ENCODE measurements around the gene CTSH.

CTSH gene

DNA sequence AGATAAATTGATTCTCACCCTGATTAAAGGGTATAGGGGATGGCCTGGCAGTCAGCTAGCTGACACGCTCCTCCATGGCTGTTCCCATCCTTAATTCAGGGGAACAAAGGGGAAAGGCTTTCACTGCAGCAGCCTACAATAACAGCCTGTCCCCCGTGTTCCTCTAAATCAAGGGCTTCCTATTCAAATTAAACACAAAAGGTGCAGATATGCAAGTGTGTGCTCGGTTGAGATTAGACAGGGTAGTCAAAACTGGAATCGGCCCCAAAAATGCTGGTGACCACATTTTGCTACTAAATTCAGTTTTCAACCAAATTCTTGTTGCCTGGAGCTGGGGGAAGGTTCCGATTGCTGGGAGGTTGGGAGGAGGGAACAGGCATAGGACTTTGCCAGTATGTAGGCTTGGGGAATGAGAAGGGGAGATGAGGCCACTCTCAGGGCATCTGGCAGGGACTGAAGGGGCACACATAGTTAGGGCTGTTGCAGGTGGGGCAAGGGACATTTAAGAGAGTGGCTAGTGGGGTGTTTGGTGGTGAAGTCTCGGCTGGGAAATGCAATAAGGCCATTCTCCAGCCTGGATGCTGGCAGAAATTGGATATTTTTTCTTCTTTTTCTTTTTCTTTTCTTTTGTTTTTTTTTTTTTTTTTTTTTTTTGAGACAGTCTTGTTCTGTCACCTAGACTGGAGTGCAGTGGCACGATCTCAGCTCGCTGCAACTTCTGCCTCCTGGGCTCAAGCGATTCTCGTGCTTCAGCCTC, 32.9 kb upstream of the CTSH start:
- DNase-seq: no peak

DNA sequence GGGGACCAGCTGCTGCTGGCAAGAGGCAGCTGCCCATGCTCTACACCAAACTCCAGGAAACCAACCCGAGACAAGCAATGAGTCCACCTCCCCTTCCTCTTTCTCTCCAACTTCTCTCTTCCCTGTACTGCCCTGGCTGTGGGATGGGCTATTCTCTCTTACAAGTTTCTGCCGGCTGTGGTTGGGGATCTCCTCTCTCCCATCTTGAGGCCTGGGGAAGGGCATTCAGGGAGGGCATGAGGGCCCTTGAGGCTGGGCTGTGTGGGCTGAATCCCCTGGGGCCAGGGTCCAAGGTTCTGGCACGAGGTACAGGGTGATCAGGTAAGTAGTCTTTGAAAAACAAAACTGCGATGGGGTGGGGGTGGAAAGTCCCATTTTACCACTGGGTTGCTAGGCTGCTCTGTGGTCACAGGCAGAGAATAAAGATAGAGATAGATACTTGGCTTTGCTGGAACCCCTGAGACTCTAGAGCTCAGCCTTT, 32.3 kb upstream of the CTSH start:
- DNase-seq: no peak

DNA sequence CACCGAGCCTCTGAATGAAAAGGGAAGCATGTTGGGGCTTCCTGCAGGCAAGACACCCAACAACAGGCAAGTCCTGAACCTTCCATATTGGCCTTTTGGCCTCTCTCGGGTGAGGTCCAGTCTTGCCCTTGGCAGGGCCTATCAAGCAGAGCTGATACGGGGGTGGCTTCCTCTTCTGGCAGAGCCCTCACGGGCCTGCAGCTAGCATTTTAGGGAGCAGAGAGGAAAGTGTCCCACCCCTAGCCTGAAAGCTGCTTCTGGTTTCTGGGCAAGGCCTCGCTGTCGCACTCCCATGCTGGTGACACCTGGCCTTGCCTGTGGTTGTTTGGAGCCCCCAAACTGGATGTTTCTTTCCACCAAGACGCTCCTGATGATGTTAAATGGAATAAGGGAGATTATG, 31.8 kb upstream of the CTSH start:
- no peak for DNase-seq

DNA sequence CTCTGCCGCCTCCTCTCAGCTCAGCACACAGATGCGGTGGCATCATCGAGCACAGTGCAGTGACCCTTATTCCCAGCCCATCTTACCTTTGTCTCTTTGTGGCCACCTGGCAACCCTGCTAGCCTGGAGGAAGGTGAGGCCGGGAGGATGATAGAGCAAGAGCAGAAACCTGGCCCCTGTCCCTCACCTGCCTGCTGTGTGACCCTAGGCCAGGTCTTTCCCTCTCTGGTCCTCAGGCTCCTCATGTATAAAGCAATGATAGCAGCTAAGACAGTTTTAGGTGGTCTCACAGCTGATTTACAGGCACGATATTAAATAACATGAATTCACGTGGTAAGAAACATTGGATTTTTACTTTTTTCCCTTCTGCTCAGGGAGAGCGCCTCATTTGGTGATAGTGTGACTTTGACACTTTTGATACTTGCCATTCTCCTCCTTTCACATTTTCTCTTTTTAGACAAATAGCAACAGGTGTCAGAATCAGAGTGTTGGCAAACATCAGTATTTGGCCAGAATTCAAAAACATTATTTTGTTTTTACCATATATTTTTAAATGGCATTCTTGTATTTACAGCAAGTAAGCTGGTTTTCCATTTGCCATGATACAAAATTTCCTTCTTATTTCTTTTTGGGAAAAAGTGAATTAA, 29.5 kb upstream of the CTSH start:
- DNase-seq: no peak

DNA sequence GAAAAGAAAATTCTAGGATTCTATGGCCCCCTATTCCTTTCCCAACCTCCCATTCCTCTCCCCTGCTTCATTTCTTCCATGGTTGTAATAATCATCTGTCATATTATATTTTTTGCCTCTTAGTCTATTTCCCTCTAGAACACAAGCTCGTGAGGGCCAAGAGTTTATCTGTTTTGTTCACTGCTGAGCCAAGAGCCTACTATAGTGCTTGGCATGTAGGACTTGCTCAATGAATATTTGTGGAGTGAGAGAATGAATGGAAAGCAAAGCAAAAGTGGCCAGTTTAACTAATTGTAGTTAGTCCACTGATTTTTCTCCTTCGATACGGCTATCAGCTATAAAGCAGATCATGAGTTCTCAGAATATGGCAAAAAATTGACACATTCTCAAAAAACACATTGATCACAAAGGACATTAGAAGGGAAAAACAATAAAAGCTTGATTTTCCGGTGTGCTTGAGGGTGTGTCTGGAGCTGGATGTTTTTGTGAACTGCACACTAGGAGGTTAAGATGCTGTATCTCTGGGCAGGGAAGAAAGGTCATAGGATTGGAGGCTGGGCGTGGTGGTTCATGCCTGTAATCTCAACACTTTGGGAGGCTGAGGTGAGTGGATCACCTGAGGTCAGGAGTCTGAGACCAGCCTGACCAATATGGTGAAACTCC, 25.0 kb upstream of the CTSH start:
- DNase-seq: no peak

DNA sequence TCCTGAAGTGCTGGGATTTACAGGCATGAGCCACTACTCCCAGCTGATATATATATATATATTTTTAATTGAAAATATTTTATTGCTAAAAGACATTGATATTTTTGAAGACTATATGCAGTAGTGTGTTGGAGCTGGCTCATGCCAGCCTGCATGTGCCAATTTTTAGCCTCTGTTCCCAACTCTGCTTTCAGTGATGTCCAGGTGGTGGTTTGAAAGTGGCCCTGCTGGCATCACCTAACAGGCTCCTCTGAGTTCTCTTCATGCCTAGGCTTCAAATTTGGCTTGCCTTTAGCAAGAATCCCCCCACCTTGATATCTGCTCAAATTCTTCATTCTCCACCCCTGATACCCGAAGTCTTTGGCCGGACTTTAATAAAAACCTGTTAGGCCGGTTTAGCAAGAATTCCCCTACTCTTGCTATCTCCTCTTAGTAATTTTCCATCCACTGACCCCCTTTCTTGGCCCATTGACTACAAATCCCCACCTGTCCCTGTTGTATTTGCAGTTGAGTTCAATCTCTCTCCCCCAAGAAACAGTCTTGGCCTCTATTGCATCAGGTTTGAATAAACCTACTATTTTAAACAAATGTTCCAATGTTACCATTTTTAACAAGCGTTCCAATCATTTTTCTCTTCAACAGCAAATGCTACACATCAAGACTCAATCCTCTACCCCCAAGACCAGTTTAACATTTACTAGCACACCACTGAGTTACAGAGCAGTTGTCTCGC, 23.9 kb upstream of the CTSH start:
- DNase-seq: no peak

DNA sequence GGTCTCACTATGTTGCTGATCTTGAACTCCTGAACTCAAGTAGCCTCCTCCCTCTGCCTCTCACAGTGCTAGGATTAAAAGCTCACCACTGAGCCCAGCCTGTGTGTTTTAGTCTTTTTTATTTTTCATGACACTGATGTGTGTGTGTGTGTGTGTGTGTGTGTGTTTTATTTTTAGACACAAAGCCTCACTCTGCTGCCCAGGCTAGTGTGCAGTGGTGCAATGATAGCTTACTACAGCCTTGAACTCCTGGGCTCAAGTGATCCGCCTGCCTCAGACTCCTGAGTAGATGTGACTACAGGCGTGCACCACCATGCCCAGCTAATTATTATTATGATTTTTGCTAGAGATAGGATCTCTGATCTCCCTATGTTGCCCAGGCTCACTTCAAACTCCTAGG, 23.3 kb upstream of the CTSH start:
- DNase-seq: no peak

DNA sequence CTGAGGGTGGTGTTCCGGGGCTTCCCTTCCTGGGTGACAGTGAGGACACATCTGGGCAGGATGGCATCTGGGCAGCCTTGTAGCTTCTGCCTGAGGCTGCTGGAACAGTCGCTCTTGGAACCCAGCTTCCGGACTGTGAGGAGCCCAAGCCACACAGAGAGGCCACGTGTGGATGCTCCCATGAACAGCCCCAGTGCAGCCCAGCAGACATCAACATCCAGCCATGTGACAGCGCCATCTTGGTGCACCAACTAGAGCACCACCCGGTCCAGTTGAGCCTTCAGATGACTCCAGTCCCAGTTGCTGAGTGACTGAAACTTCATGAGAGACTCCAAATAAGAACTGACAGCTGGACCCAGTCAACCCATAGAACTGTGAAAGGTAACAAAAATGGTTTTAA, 15.5 kb upstream of the CTSH start:
- DNase-seq: no peak

DNA sequence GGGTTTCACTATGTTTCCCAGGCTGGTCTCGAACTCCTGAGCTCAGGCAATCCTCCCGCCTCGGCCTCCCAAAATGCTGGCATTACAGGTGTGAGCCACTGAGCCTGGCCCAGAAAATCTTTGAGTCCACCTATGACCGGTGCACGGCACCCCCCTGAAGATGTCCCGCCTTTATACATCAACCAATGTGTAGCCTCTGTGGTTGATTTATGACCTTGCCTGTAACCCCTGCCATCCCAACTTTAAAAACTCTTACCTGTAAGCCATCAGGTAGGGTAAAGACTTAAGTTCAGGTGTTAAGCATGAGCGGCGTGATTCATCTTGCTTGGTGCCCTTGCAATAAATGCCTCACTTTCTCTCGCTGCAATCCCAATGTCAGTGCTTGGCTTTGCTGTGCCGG, 14.5 kb upstream of the CTSH start:
- no peak for DNase-seq

DNA sequence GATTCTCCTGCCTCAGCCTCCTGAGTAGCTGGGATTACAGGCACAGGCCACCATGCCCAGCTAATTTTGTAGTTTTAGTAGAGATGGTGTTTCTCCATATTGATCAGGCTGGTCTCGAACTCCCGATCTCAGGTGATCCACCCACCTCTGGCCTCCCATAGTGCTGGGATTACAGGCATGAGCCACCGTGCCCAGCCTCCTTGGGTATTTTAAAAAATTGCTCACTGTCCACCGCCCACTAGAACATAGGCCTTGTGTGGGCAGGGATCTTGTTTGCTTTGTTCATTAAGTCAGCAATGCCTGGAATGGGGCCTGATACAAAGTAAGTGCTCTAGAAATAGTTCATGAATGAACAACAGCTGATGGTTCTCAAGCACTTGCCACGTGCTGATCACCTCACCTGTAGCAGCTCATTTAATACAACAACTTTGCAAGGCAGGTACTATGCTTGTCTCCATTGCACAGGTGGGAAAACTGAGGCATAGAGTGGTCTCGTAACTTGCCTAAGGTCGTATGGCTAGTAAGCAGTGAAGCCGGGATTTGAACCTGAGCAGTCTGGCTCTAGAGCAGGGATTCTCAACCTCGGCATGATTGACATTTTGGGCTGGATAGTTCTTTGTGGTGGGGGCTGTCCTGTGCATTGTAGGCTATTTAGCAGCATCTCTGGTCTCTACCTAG, 12.7 kb upstream of the CTSH start:
- no peak for DNase-seq

DNA sequence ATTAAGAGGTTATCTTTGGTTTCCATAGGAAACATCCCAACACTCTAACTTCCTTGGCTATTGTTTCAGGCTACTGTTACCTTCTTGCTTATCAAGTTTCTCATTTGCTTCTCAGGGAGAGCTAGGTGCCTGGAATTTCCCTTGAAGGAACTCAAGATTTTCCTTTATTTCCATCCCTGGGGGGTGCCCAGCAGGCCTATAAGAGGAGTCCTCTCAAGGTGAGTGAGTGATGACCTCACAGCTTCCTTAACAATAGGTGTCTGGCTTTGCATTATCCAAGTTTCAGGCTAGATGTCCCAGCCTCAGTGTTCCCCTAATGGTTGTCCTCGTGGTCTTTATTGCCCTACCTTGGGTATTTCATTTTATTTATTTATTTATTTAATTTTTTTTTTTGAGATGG, 12.1 kb upstream of the CTSH start:
- DNase-seq: no peak

DNA sequence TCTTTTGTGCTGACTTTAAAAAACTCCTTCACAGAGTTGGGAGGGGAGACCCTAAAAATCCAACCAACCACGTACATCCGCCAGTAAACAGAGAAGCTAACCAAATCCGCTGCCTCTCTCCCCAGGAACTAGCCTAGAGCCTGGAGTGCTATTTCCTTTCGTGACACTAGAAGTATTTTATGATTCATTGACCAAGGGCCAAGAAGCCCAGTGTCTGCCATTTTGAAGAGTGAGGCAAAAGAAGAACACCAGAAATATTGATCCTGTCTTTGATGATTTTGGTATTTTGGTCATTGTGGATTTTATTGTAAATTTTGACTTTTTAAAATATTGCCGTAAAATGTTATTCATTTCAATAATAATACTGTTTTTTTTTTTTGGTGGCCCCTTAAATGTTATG, 10.5 kb upstream of the CTSH start:
- DNase-seq: no peak

DNA sequence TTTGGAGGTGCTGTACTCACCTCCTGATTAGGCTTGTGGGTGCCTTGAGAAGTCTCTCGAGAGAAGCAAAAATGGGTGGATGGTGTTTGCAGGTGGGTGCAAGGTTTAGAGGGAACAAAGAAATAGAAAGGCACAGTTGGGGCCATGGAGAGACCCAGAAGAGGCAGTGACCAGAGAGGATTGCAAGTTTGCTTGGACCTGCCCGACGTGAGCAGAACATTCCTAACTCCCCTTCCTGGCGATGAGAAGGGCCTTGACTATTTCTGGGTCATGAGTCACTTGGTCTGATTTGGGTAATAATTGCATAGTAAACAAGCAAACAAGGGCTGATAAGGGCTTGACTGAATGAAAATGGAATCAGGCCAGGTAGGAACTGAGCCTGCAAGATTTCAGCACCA, 7.0 kb upstream of the CTSH start:
- no peak for DNase-seq

DNA sequence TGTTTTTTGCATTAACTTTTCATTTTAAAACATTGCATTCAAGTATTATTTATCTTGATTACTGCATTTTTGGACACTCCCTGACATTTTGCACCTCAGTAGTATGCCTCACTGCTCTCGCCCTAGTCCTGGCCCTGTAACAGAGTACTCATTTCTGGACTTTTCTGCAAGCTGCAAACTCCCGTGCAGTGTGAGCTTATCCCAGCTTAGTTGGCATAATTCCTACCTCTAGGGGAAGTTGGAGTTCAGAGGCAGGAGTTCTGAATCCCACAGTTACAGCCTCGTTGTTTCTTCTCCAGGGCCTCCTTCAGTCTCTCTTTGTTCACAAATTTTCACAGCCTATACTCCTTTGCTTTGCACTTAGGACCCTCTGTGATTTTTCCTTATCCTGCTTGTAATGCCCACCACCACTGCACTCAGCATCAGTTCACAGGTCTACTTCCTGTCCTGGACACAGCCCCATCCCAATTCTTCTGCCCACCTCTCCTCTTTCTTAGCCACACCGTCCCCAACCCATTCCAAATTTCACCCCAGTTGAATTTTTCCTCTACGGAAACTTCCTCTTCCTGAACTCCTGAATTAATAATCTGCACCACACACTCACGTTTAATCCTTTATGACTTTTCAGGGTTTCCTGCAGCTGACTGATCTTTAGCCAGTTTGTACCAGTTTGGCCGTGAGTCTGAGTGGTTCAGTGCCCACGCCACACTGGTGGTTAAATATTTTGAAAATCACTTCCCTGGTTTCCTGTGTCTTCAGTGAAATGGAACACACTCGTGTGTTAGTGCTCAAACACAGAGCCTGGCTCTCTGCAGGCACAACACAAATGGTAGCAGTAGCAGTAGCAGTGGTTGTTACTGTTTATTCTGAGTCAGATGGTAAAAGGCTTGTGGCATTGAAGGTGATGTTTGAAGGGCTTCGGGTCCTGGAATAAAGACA, 6.3 kb upstream of the CTSH start:
- no peak for DNase-seq

DNA sequence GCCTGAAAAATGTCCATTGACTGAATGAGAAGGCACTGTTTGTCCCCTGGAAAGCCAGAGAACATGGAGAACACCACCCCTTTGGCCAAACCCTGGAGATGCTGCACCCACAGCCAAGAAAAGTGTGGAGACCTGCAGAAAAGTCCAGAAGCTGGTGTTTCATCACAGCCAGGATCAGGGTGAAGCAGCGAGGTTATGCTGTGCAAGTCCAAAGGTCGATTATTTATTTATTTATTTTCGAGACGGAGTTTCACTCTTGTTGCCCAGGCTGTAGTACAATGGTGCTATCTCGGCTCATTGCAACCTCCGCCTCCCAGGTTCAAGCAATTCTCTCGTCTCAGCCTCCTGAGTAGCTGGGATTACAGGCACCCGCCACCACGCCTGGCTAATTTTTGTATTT, 5.5 kb upstream of the CTSH start:
- DNase-seq: no peak

DNA sequence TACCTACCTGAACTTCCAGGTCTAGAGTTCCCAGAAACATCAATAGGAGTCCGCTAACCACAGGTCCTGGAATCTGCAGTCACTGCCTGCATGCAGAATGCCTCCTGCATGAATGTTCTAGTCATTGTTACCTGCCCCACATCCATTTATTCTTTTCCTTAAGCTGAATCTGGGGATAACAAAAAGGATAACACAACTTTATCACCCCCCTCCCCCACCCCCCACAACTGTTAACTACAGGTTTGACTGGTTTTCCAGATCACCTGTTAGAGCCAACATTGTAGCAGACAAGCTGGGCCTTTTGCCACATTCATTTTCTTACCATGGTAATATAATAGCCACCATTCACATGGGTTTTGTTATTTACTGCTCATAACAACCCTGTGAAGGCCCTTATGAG, 4.6 kb upstream of the CTSH start:
- DNase-seq: no peak

DNA sequence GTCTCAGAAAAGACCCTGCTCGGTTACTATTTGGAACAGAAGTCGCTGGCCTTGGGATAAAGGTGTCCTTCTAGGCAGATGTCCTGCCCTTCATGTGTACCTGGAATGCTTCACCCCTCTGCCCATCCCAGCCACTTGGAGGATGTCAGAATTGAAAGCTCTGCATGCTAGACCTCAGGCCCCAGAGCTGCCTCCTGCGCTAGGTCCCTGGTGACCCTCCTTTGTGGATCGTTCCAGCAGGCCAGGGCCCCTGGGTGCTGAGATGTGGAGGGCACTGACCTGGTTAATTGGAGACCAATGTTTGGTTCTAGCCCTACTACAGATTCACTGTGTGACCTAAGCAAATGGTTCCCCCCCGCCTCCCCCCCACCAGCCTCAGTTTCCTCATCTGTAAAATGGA, 2.7 kb upstream of the CTSH start:
- DNase-seq: no peak

DNA sequence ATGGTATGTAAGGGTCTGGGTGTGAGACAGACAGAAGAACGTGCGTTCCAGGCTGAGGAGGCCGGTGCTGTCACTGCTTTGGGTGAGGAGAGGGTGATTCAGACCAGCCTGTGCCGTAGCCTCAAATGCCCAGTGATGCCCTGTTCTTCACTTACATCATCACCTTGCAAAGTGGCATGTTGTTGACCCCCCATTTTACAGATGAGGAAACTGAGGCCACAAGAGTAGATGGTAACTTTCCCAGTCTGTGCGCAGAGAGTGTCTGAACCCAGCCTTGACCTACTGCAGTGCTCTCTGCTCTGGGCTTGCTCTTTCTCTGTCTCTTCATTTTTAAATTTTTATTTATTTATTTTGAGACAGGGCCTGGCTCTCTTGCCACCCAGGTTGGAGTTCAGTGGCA, 1.6 kb upstream of the CTSH start:
- DNase-seq: no peak

DNA sequence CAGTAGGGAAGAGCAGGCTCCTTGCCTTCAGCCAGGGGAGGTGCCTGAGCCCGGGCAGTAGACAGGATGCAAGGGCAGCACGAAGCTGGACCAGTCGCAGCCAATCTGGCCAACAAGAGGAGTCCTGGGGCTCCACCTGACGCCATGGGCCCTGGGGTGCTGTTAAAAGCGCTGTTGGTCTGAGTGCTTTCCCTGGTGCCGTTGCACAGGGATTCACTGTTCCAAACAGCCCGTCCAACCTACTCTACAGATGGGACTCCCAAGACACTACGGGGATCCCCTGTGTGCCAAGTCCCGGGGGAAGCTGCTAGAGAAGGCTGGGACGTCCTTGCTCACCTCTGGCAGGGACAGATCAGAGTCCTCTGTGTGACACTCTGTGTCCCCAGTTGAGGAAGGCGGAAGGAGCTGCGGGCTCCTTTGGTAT, 632 bp downstream of the CTSH start:
- no peak for DNase-seq

DNA sequence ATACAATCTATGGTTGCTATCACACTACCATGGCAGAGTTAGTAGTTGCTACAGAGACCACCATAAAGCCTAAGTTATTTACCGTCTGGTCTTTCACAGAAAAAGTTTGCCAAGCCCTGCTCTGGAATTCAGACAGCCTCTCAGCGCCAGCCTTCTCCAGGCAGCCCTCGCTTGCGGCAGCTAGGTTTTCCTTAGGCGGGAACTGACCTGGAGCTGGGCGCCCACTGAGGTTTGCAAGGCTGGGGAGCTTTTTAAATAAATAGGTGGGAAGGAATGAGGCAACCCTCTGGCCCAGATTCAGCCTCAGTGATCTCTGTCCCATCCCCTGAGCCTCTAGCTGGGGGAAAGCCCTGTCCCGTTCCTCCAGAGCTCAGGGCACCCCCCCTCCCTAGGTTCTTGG, 1.2 kb downstream of the CTSH start:
- DNase-seq: no peak

DNA sequence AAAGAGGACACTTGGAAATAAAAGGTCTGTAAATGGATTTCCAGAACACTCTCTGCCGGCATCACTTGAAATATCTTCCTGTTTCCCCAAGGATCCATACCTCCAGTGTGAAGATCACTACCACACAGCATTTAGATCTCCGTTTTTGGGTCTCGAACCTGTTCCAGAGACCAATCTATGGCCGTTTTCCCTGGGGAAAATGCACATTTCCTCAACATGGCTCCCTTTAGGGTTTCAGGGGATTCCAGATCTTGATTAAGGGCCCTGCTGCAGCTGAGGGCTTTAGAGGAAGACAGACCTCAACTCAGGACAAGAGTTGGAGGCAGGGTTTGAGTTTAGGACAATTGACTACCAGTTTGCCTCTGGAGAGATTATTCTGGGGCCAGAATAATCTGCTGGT, 2.1 kb downstream of the CTSH start:
- no peak for DNase-seq
